Fibroblast of lung (primary cell): Measurements from ENCODE around the gene CFAP161.

Experiments
- CTCF ChIP-seq, 2 donors: IDR thresholded peaks in 1 of 2; conservative IDR thresholded peaks in 1 of 2; 1 replicate in 1 of 2; 2 replicates in 1 of 2; pipeline ENCODE4 v1.5.1; 2011 to 2012; ENCODE audit warnings: low read length in 2 of 2, control low read depth in 1 of 2, inconsistent platforms in 1 of 2, low read depth in 1 of 2, mild to moderate bottlenecking in 1 of 2
- EZH2 ChIP-seq: IDR thresholded peaks from 2 replicates; pipeline ENCODE4 v1.5.1; 2012; ENCODE audit warnings: low read length, control low read depth, mild to moderate bottlenecking; ENCODE audit errors: missing control alignments

- TF ChIP-seq CTCF (conservative IDR thresholded peaks at IDR 0.05 in 1 of 2, IDR thresholded peaks at IDR 0.05 in 1 of 2; ENCODE audit: low read depth in 1 of 2, low read length in 2 of 2) (no peak), EZH2 (no peak)
These were observed 28.5 kb upstream of the CFAP161 start for GRCh38 chr15:81105545-81105944.
